Subcutaneous abdominal adipose tissue (tissue), 5 donors: ENCODE data around the gene ADARB1.

Experiments used
- H3K27ac ChIP-seq: one replicate; pipeline ENCODE4 v1.7.0; 2013; ENCODE audit warnings: low read depth, mild to moderate bottlenecking, inconsistent platforms, low read length, moderate library complexity
- H3K27me3 ChIP-seq, 5 donors: one replicate each; pipeline ENCODE4 v1.7.0; 2013; ENCODE audit warnings: low read length in 5 of 5, inconsistent platforms in 1 of 5; ENCODE audit not compliant: control insufficient read depth in 5 of 5, insufficient read depth in 4 of 5
- H3K36me3 ChIP-seq, 5 donors: one replicate each; pipeline ENCODE4 v1.7.0; 2013; ENCODE audit warnings: low read length in 5 of 5; ENCODE audit not compliant: control insufficient read depth in 5 of 5, insufficient read depth in 5 of 5
- H3K4me1 ChIP-seq, 5 donors: one replicate each; pipeline ENCODE4 v1.7.0; 2013; ENCODE audit warnings: low read length in 5 of 5, mild to moderate bottlenecking in 3 of 5, moderate library complexity in 1 of 5; ENCODE audit not compliant: control insufficient read depth in 5 of 5, insufficient read depth in 5 of 5
- H3K4me3 ChIP-seq, 5 donors: one replicate each; pipeline ENCODE4 v1.7.0; 2013; ENCODE audit warnings: low read length in 5 of 5, low read depth in 1 of 5
- H3K9ac ChIP-seq, 5 donors: one replicate each; pipeline ENCODE4 v1.7.0; 2013; ENCODE audit warnings: low read length in 5 of 5, mild to moderate bottlenecking in 4 of 5, moderate library complexity in 3 of 5
- H3K9me3 ChIP-seq, 5 donors: one replicate each; pipeline ENCODE4 v1.7.0; 2013; ENCODE audit warnings: low read length in 5 of 5; ENCODE audit not compliant: control insufficient read depth in 5 of 5
- donor health status: healthy.
- donor health status: healthy.
- donor health status: healthy.
- donor health status: healthy.
- donor health status: healthy.

ADARB1 gene

DNA sequence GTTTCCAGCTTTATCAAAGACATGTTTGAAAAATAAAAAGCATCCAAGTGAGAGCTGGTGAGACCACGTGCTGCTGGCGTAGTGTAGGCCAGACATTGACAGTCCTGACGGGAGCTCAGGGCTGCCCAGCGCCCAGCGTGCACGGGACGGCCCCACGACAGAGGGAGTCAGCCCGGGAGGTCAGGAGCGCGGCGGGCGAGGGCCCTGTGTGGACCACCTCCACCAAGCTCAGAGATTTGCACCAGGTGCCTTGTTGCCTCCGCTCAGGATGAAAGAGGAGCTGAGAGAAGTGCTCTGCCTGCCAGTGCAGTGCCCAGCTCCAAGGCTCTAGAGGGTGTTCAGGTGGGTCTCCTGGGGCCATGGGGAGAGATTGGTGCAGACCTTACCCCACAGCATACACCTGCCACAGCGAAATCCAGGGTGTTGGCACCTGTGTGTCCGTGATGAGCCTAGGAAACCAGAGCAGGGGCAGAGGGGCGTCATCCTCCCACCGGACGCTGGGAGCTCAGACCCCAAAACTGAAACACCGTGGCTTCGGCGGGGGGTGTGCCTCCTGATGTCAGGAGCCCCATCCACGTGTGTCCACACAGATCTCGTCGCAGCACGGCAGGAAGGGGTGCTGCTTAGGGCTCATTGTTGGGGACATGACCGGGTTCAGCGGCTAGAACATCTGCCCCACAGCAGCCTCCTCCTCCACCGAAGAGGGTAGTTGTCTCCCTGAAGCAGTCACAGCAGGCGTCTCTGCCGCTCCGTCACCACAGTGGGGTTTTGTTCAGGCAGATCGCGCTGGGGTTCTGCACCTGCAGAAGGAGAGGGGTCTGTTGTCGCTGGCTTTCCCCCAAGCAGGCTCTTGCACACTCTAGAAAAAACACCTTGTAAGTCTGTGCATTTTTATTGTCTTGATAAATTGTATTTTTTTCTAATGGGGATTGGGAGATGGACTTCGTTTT lies 149.1 kb downstream of the ADARB1 start:
- Histone ChIP-seq H3K27ac (no peak overlapping the region), H3K4me1 (peaks cover 0 to 12% (median 10%) of the 10 kb centered on the region in 5 donors)

DNA sequence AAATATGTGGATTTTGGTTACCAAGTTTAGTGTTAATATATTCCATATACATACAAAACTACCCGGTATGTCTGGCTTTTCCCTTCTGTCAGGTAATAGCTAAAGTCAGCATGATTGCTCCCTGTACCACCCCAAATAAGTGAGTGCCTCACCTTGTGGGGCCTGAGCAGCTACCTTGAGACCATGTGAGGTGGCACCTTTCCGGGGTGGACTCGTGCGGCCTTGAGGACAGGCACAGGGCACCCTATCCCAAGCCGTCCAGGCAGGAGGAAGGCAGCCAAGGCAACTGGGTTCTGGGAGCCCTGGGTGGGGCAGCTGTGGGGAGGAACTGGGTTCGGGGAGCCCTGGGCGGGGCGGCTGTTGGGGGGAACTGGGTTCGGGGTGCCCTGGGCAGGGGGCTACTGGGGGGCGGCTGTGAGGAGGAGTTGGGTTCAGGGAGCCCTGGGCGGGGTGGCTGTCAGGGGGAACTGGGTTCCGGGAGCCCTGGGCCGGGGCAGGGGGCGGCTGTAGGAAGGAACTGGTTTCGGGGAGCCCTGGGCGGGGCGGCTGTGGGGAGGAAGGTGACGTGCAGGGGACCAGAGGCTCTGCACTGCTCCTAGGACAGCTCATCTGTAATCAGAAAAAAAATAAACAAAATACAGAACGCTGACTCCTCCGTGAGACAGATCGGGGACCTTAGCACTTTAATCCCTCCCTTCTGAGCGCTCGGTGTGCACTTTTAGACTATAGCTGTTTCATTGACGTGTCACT lies 150.0 kb downstream of the ADARB1 start:
- peaks cover 0 to 12% (median 10%) of the 10 kb centered on the region in 5 donors for H3K4me1 ChIP-seq

More for the DNA sequence above, 149.1 kb downstream of the ADARB1 start:
- peaks cover 0 to 5% (median 2%) of the 10 kb centered on the region in 5 donors for H3K27me3 ChIP-seq
- no peak overlapping the region for H3K9ac ChIP-seq
- H3K36me3 ChIP-seq: peaks cover 0 to 42% (median 37%) of the 10 kb centered on the region in 5 donors
- no peak overlapping the region for H3K4me3 ChIP-seq
- no peaks in the 10 kb centered on the region for H3K9me3 ChIP-seq

DNA sequence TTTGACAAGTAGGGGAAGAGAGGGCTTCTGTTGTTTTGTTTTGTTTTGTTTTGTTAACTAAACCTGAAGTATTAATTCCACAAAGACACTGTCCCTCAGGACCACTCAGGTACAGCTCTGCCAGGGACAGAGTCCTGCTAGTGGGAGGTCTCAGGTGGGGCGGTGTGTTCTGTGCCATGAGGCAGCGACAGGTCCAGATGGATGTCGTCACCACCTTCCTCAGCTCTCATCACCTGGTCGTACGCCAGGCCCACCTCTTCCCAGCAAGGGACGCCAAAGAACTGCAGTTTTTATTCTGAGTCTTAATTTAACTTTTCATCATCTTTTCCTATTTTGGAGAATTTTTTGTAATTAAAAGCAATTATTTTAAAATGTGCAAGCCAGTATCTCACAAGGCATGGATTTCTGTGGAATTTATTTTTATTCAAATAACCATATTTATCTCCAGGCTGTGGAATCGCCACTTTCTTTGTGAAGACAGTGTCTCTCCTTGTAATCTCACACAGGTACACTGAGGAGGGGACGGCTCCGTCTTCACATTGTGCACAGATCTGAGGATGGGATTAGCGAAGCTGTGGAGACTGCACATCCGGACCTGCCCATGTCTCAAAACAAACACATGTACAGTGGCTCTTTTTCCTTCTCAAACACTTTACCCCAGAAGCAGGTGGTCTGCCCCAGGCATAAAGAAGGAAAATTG lies 150.8 kb downstream of the ADARB1 start:
- H3K4me1 ChIP-seq: peaks cover 0 to 8% (median 5%) of the 10 kb centered on the region in 5 donors
- H3K27me3 ChIP-seq: peaks cover 0 to 8% (median 5%) of the 10 kb centered on the region in 5 donors
- no peak overlapping the region for H3K27ac ChIP-seq
- H3K9ac ChIP-seq: no peak overlapping the region
- no peak overlapping the region for H3K4me3 ChIP-seq
- peaks cover 0 to 38% (median 33%) of the 10 kb centered on the region in 5 donors for H3K36me3 ChIP-seq
- H3K9me3 ChIP-seq: no peaks in the 10 kb centered on the region

More for the DNA sequence above, 150.0 kb downstream of the ADARB1 start:
- Histone ChIP-seq H3K4me3 (no peak overlapping the region), H3K9ac (no peak overlapping the region), H3K9me3 (no peaks in the 10 kb centered on the region), H3K27ac (no peak overlapping the region), H3K27me3 (peaks cover 0 to 8% (median 5%) of the 10 kb centered on the region in 5 donors), H3K36me3 (peaks cover 0 to 40% (median 34%) of the 10 kb centered on the region in 5 donors)

DNA sequence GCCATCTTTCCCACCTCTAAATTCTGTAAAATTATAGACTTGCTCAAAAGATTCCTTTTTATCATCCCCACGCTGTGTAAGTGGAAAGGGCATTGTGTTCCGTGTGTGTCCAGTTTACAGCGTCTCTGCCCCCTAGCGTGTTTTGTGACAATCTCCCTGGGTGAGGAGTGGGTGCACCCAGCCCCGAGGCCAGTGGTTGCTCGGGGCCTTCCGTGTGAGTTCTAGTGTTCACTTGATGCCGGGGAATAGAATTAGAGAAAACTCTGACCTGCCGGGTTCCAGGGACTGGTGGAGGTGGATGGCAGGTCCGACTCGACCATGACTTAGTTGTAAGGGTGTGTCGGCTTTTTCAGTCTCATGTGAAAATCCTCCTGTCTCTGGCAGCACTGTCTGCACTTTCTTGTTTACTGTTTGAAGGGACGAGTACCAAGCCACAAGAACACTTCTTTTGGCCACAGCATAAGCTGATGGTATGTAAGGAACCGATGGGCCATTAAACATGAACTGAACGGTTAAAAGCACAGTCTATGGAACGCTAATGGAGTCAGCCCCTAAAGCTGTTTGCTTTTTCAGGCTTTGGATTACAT lies 151.5 kb downstream of the ADARB1 start:
- peaks cover 0 to 8% (median 5%) of the 10 kb centered on the region in 5 donors for H3K27me3 ChIP-seq
- H3K9ac ChIP-seq: no peak overlapping the region
- H3K9me3 ChIP-seq: no peaks in the 10 kb centered on the region
- peaks cover 0 to 5% (median 0%) of the 10 kb centered on the region in 5 donors for H3K4me1 ChIP-seq
- no peak overlapping the region for H3K27ac ChIP-seq
- H3K4me3 ChIP-seq: no peak overlapping the region
- peaks cover 0 to 32% (median 27%) of the 10 kb centered on the region in 5 donors for H3K36me3 ChIP-seq

DNA sequence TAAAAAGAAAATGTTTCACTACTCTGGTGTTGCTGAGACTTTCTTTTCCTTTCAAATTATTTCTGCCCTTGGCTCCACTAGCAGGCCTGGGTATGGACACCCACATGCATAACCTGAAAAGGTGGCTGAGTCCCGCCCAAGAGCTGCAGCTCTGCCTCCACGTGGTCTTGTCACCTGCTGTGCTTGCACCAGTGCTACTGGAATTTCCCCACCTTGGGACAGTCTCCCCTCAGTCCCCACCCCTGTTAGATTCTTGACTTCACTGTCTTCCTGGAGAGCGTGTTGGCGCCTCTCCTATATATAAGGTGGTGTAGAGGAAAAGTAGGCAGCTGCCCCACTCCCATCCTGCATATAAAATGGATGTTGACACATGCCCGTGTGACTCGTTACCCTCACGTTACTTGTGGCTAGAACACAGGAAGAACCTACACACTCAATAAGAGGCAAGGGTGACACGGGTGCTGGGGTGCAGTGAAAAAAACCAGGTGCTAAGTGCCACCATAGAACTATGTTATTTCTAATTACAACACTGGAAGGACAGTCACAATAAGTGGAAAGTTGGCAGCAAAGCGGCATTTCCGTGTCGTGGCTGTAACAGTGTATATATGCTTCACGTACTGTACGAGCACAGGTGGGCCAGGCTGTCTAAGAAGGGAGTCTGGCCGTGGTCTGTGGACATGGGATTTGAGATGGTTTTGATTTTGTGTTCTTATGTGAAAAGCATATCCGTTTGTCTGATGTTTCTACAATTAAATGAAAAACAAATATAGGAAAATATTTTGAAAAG lies 152.4 kb downstream of the ADARB1 start:
- peaks cover 0 to 23% (median 18%) of the 10 kb centered on the region in 5 donors for H3K36me3 ChIP-seq
- no peak overlapping the region for H3K9ac ChIP-seq

DNA sequence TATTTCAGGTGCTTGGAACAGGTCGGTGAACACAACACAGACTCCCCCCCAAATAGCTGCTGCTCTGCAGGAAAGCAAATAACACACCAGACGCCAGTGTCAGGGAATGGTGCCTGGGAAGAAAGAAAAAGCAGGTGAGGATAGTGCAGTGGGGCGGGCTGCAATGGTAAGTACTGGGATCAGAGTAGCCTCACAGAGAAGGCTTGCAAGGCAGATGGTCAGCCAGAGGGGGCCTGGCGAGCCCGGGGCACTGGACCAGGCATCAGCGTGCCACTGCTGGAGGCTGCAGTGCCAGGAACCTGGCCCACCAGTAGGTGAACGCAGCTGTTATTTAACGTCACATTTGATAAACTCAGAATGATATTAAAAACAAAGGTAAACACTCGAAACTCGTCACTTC lies 153.4 kb downstream of the ADARB1 start:
- Histone ChIP-seq H3K9ac (no peak overlapping the region), H3K4me3 (no peak overlapping the region), H3K4me1 (peaks cover 0 to 5% (median 0%) of the 10 kb centered on the region in 5 donors), H3K27ac (no peak overlapping the region), H3K27me3 (peaks cover 0 to 8% (median 5%) of the 10 kb centered on the region in 5 donors), H3K36me3 (peaks cover 0 to 14% (median 9%) of the 10 kb centered on the region in 5 donors), H3K9me3 (no peaks in the 10 kb centered on the region)

More for the DNA sequence above, 152.4 kb downstream of the ADARB1 start:
- no peaks in the 10 kb centered on the region for H3K9me3 ChIP-seq
- H3K27me3 ChIP-seq: peaks cover 0 to 8% (median 5%) of the 10 kb centered on the region in 5 donors
- H3K4me1 ChIP-seq: peaks cover 0 to 5% (median 0%) of the 10 kb centered on the region in 5 donors
- no peak overlapping the region for H3K4me3 ChIP-seq
- no peak overlapping the region for H3K27ac ChIP-seq

DNA sequence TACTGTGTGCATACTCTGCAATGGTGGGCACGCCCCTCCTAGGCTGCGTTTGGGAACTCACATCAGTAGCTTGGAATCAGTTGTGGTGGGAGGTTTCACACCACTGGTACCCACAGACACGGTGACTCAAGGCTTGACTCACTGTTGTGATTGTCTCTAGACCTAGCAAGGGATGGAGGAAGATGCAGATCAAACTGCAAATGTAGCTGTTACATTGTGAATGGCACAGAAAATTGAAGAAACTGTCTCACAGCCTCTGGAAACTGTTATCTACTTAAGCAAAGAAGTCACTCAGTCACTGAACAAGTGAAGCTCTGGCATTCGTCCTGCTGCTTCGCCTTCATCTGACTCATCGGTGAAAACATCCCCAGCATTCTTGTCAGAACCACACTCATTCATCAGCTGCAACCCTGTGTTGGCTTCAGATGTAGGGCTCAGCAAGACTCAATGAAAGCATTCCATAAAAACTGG lies 153.8 kb downstream of the ADARB1 start:
- H3K9ac ChIP-seq: no peak overlapping the region
- H3K36me3 ChIP-seq: peaks cover 0 to 10% (median 7%) of the 10 kb centered on the region in 5 donors
- no peak overlapping the region for H3K27ac ChIP-seq
- peaks cover 0 to 8% (median 5%) of the 10 kb centered on the region in 5 donors for H3K27me3 ChIP-seq
- no peak overlapping the region for H3K4me3 ChIP-seq
- peaks cover 0 to 5% (median 0%) of the 10 kb centered on the region in 5 donors for H3K4me1 ChIP-seq
- H3K9me3 ChIP-seq: no peaks in the 10 kb centered on the region

DNA sequence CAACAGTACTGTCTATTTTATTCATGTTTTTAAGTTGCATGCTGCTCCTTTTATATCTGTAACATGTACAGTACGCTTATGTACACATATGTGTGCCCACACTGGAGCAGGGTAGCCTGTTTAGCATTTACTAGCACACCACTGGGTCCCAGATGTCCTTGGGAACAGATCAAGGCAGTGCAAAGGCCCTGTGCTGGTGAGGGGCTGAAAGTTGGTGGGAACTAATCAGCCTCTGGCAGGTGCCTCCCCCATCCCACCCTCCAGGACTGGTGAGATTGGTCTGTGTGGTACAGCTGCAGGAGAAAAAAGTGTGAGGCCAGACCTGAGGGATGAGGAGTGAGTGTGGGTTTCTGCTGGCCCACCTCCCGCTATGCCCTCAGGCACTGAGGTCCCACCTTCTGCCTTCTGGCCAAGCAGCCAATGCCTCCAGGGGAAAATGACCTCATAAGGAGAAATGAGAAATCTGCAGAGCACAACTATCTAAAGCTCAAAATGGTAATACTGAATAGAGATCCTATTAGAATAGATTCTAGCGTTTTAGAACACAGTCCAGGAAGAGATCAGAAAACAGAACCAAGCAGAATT lies 154.4 kb downstream of the ADARB1 start:
- H3K9me3 ChIP-seq: no peaks in the 10 kb centered on the region
- H3K27ac ChIP-seq: no peak overlapping the region
- peaks cover 0 to 8% (median 5%) of the 10 kb centered on the region in 5 donors for H3K27me3 ChIP-seq
- H3K36me3 ChIP-seq: peaks cover 0 to 4% (median 2%) of the 10 kb centered on the region in 5 donors
- no peak overlapping the region for H3K9ac ChIP-seq
- peaks cover 0 to 5% (median 0%) of the 10 kb centered on the region in 5 donors for H3K4me1 ChIP-seq
- H3K4me3 ChIP-seq: no peak overlapping the region
